ENCODE results near the gene RPL26. TPM values are rescaled to one million over a fixed set of nuclear protein-coding genes. Genes with fewer than 3 reads are reported as not detected.
"Not testable (repeated sequence)": the region's sequence is repeated elsewhere in the genome, so short reads cannot be mapped to it uniquely, and the experiment has no call there.

The RPL26 gene
- total and polyA plus RNA-seq, 4 donors, result 1,389 to 3,574 (median 1,470) TPM

DNA sequence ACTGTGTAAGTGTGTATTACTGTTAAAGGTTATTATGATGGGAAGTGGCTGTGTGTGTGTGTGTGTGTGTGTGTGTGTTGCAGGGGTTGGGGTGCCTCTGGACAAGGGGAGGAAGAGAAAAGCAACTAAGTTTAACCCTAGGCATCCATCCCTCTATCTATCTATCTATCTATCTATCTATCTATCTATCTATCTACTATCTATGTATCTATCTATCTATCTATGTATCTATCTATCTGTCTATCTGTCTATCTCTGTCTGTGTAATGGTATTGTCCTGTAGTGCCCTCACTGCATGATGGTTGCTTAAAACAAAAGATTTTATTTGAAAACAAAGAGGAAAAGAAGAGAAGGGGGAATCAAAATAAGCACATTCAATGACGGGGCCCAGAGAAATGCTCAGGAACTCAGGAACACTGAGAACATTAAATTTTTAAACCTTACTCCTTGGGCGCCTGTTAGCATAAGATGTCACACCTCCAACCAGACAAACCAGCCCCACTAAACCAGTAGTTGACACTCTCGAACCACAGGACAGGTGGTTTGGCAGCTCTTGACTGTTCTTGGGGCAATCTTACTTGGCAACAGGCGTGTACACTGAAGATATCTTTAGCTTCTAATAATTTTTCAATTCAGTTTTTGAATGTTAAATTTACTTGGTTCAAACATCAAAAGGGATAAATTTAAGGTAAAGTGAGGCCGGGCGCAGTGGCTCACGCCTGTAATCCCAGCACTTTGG, 5.1 kb upstream of the RPL26 start:
- no peak for DNase-seq (ENCODE audit: low read depth in 4 of 6, low spot score in 6 of 6)
- H3K27me3 ChIP-seq (ENCODE audit: control insufficient read depth, insufficient read depth, low read length), result no peaks in the 10 kb centered on the region
- no peak overlapping the region for H3K4me3 ChIP-seq (ENCODE audit: low read depth, low read length)
- no peak overlapping the region for H3K27ac ChIP-seq (ENCODE audit: low read depth, low read length)
- H3K9me3 ChIP-seq (ENCODE audit: control insufficient read depth, insufficient read depth, low read length), result no peaks in the 10 kb centered on the region
- H3K4me1 ChIP-seq (ENCODE audit: control insufficient read depth, insufficient read depth, low read length), result peaks cover 9% of the 10 kb centered on the region
- H3K36me3 ChIP-seq (ENCODE audit: control insufficient read depth, insufficient read depth, low read length), result no peaks in the 10 kb centered on the region
- WGBS (ENCODE audit: insufficient coverage), result 90% methylated on average over 2 of the region's 7 CpGs

DNA sequence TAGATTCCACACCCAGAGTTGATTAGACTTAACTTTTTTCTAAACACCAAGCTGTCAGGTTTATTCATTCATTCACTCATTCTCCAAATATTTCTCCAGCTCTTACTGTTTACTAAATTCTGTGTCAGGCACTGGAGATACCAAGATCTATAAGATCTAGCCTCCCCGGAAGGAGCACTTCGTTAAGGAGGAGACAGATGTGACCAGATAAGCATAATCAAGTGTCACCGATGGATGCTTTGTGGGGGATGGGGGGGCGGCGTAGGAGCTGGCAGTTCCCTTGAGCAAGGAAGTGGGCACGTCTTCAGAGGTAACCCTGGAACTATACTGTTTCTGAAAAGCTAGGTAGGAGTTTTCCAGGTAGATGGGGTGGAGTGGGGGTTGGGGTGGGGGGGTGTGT, 3.8 kb upstream of the RPL26 start:
- WGBS (ENCODE audit: insufficient coverage), result 81% methylated on average over 6 of the region's 6 CpGs
- H3K36me3 ChIP-seq (ENCODE audit: control insufficient read depth, insufficient read depth, low read length), result no peaks in the 10 kb centered on the region
- no peak overlapping the region for H3K4me3 ChIP-seq (ENCODE audit: low read depth, low read length)
- peaks cover 10% of the 10 kb centered on the region for H3K4me1 ChIP-seq (ENCODE audit: control insufficient read depth, insufficient read depth, low read length)
- H3K9me3 ChIP-seq (ENCODE audit: control insufficient read depth, insufficient read depth, low read length), result no peaks in the 10 kb centered on the region
- no peak overlapping the region for H3K27ac ChIP-seq (ENCODE audit: low read depth, low read length)
- no peak for DNase-seq (ENCODE audit: low read depth in 4 of 6, low spot score in 6 of 6)
- H3K27me3 ChIP-seq (ENCODE audit: control insufficient read depth, insufficient read depth, low read length), result no peaks in the 10 kb centered on the region

DNA sequence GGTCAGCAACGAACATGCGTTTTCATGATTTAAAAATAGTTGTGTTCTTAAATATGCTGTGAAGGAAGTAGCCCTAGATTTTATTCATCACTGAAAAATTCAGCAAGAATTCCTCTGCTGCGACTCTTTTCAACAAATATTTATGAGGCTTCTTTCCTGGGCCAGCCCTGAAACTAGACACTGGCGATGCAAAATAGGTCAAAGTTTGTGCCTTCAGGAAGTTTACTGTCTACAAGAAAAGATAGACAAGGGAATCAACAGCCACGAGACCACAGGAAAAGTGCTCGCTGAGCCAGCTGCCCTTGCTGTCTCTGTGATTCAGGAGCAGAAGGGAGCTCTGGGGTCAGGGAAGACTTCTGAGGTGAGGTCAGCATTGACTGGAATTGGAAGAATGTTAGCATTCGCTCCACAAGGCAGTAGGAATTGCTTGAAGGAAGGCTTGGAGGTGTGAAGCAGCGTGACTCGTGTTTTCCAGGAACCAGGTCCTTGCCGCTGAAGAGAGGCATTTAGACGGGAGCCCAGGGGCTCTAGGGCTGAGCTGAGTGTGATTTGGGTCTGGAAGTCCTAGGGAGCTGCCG, 1.9 kb upstream of the RPL26 start:
- H3K27ac ChIP-seq (ENCODE audit: low read depth, low read length), result no peak overlapping the region
- H3K9me3 ChIP-seq (ENCODE audit: control insufficient read depth, insufficient read depth, low read length), result no peaks in the 10 kb centered on the region
- peaks cover 20% of the 10 kb centered on the region for H3K4me1 ChIP-seq (ENCODE audit: control insufficient read depth, insufficient read depth, low read length)
- no peak overlapping the region for H3K4me3 ChIP-seq (ENCODE audit: low read depth, low read length)
- H3K27me3 ChIP-seq (ENCODE audit: control insufficient read depth, insufficient read depth, low read length), result no peaks in the 10 kb centered on the region
- H3K36me3 ChIP-seq (ENCODE audit: control insufficient read depth, insufficient read depth, low read length), result peaks cover 5% of the 10 kb centered on the region
- DNase-seq (ENCODE audit: low read depth in 4 of 6, low spot score in 6 of 6), result no peak
- 93% methylated on average over 9 of the region's 12 CpGs for WGBS (ENCODE audit: insufficient coverage)

DNA sequence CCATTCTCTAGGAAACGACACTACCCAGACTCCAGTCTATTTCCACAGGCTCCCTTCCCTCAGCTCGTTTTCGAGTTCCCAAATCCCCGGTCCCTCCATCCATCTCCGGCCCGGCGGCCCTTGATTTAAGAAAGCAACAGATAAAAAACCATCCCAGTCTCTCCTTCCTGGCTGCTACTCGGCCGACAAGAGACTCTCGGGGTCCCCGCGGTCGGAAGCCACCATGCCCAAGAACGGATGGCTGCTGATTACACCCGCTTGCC, 182 bp downstream of the RPL26 start:
- H3K36me3 ChIP-seq (ENCODE audit: control insufficient read depth, insufficient read depth, low read length), result peaks cover 20% of the 10 kb centered on the region
- H3K4me3 ChIP-seq (ENCODE audit: low read depth, low read length), result peak overlapping the region; percentile 88
- H3K27me3 ChIP-seq (ENCODE audit: control insufficient read depth, insufficient read depth, low read length), result no peaks in the 10 kb centered on the region
- DNase-seq (ENCODE audit: low read depth in 4 of 6, low spot score in 6 of 6), result no peak
- under 1% methylated on average over 15 of the region's 15 CpGs for WGBS (ENCODE audit: insufficient coverage)
- H3K4me1 ChIP-seq (ENCODE audit: control insufficient read depth, insufficient read depth, low read length), result peaks cover 20% of the 10 kb centered on the region
- peak overlapping the region; percentile 57 for H3K27ac ChIP-seq (ENCODE audit: low read depth, low read length)
- no peaks in the 10 kb centered on the region for H3K9me3 ChIP-seq (ENCODE audit: control insufficient read depth, insufficient read depth, low read length)

DNA sequence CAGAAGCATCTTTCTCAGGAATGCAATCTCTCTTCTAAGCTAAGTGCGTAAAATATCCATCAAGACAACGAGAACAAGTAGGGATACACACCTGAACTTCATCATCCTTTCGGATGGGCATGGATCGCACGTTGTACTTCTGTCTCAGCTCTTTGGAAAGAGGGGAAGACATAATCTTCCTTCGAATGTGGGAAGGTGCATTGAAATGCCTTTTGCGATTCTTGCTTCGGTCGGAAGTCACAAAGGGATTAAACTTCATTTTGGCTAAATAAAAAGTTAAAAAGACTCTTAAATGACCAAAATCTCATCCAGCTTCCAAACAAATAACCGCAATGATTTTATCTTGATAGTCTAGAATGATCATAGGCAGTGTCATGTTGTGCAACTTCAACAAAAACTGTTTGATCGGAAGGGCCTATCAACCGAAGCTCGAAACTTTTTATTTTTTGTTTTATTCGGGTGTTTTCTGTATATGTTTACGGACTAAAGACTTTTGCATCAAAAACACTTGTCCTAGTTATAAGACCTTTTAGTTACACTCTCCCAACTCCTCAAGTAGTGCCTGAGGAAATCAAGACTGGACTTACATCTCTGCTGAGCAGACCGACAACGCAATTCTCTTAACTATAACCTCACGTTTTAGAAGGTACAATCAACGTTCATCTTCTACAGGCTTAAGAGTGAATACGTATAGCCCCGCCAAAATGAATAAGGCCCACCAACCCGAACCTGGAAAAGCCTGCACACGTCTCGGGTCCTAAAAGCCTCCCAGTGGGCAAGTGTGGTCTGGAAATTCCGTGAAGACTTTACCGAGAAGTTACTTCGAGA, 727 bp downstream of the RPL26 start:
- peaks cover 20% of the 10 kb centered on the region for H3K36me3 ChIP-seq (ENCODE audit: control insufficient read depth, insufficient read depth, low read length)
- peak overlapping the region; percentile 88 for H3K4me3 ChIP-seq (ENCODE audit: low read depth, low read length)
- peak overlapping the region; percentile 57 for H3K27ac ChIP-seq (ENCODE audit: low read depth, low read length)
- H3K4me1 ChIP-seq (ENCODE audit: control insufficient read depth, insufficient read depth, low read length), result peaks cover 20% of the 10 kb centered on the region
- 22% methylated on average over 15 of the region's 27 CpGs for WGBS (ENCODE audit: insufficient coverage)
- no peaks in the 10 kb centered on the region for H3K27me3 ChIP-seq (ENCODE audit: control insufficient read depth, insufficient read depth, low read length)
- DNase-seq (ENCODE audit: low read depth in 4 of 6, low spot score in 6 of 6), result peak in 2 of 6 donors; percentile 6
- no peaks in the 10 kb centered on the region for H3K9me3 ChIP-seq (ENCODE audit: control insufficient read depth, insufficient read depth, low read length)

GRCh38 chr17:8380049-8380448, 2.9 kb downstream of the RPL26 start:
- peaks cover 27% of the 10 kb centered on the region for H3K36me3 ChIP-seq (ENCODE audit: control insufficient read depth, insufficient read depth, low read length)
- no peak overlapping the region for H3K27ac ChIP-seq (ENCODE audit: low read depth, low read length)
- 100% methylated on average over 1 of the region's 3 CpGs for WGBS (ENCODE audit: insufficient coverage)
- H3K4me1 ChIP-seq (ENCODE audit: control insufficient read depth, insufficient read depth, low read length), result peaks cover 34% of the 10 kb centered on the region
- H3K27me3 ChIP-seq (ENCODE audit: control insufficient read depth, insufficient read depth, low read length), result no peaks in the 10 kb centered on the region
- no peak overlapping the region for H3K4me3 ChIP-seq (ENCODE audit: low read depth, low read length)
- no peaks in the 10 kb centered on the region for H3K9me3 ChIP-seq (ENCODE audit: control insufficient read depth, insufficient read depth, low read length)
- no peak for DNase-seq (ENCODE audit: low read depth in 4 of 6, low spot score in 6 of 6)

GRCh38 chr17:8378117-8378516, 4.9 kb downstream of the RPL26 start:
- peaks cover 33% of the 10 kb centered on the region for H3K36me3 ChIP-seq (ENCODE audit: control insufficient read depth, insufficient read depth, low read length)
- WGBS (ENCODE audit: insufficient coverage), result no CpG with 5 or more reads among the region's 8 CpGs
- not testable (repeated sequence) for H3K4me3 ChIP-seq (ENCODE audit: low read depth, low read length); H3K9me3 ChIP-seq (ENCODE audit: control insufficient read depth, insufficient read depth, low read length); H3K27me3 ChIP-seq (ENCODE audit: control insufficient read depth, insufficient read depth, low read length); H3K27ac ChIP-seq (ENCODE audit: low read depth, low read length); DNase-seq (ENCODE audit: low read depth in 4 of 6, low spot score in 6 of 6)
- H3K4me1 ChIP-seq (ENCODE audit: control insufficient read depth, insufficient read depth, low read length), result peaks cover 29% of the 10 kb centered on the region

DNA sequence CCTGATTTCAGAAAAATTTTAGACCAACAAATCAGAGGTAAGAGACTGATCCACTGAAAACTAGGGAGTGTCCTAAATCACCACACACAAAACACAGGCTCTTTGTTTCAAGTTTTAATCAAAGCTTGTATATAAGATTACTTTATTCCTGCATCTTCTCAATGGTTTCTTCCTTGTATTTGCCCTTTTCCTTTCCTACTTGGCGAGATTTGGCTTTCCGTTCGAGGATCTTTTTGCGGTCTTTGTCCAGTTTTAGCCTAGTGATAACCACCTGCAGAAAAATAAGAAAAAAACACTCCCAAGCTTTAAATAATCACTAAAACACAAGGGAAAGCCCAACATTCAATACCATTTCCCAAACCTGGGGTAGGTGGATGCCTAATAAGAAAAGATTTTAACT, 5.6 kb downstream of the RPL26 start:
- H3K4me3 ChIP-seq (ENCODE audit: low read depth, low read length), result no peak overlapping the region
- no peak for DNase-seq (ENCODE audit: low read depth in 4 of 6, low spot score in 6 of 6)
- H3K9me3 ChIP-seq (ENCODE audit: control insufficient read depth, insufficient read depth, low read length), result no peaks in the 10 kb centered on the region
- peaks cover 37% of the 10 kb centered on the region for H3K36me3 ChIP-seq (ENCODE audit: control insufficient read depth, insufficient read depth, low read length)
- peaks cover 29% of the 10 kb centered on the region for H3K4me1 ChIP-seq (ENCODE audit: control insufficient read depth, insufficient read depth, low read length)
- 80% methylated on average over 3 of the region's 4 CpGs for WGBS (ENCODE audit: insufficient coverage)
- no peaks in the 10 kb centered on the region for H3K27me3 ChIP-seq (ENCODE audit: control insufficient read depth, insufficient read depth, low read length)
- H3K27ac ChIP-seq (ENCODE audit: low read depth, low read length), result no peak overlapping the region

- peak; percentile 58 to 96 (median 74) for DNase-seq (ENCODE audit: low read depth in 4 of 6, low spot score in 6 of 6)
- Histone ChIP-seq H3K9me3 (ENCODE audit: control insufficient read depth, insufficient read depth, low read length) (no peaks in the 10 kb centered on the region), H3K27me3 (ENCODE audit: control insufficient read depth, insufficient read depth, low read length) (no peaks in the 10 kb centered on the region), H3K36me3 (ENCODE audit: control insufficient read depth, insufficient read depth, low read length) (peaks cover 37% of the 10 kb centered on the region), H3K4me1 (ENCODE audit: control insufficient read depth, insufficient read depth, low read length) (peaks cover 25% of the 10 kb centered on the region), H3K27ac (ENCODE audit: low read depth, low read length) (peak within 1 kb of the TSS; percentile 94), H3K4me3 (ENCODE audit: low read depth, low read length) (peak within 1 kb of the TSS; percentile 91)
- 2% methylated on average over 31 of the region's 41 CpGs for WGBS (ENCODE audit: insufficient coverage)
Measured at GRCh38 chr17:8376271-8377067, 6.5 kb downstream of the RPL26 start, which contains the start of gene KRABD2. Gene KRABD2 (minus strand): TSS chr17:8376704.
